ENCODE data around the gene BTAF1.

- TF ChIP-seq, protein P1, sequence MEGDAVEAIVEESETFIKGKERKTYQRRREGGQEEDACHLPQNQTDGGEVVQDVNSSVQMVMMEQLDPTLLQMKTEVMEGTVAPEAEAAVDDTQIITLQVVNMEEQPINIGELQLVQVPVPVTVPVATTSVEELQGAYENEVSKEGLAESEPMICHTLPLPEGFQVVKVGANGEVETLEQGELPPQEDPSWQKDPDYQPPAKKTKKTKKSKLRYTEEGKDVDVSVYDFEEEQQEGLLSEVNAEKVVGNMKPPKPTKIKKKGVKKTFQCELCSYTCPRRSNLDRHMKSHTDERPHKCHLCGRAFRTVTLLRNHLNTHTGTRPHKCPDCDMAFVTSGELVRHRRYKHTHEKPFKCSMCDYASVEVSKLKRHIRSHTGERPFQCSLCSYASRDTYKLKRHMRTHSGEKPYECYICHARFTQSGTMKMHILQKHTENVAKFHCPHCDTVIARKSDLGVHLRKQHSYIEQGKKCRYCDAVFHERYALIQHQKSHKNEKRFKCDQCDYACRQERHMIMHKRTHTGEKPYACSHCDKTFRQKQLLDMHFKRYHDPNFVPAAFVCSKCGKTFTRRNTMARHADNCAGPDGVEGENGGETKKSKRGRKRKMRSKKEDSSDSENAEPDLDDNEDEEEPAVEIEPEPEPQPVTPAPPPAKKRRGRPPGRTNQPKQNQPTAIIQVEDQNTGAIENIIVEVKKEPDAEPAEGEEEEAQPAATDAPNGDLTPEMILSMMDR (IDR thresholded peaks at IDR 0.05) = no peak
- no peak for TF ChIP-seq POLR2A (IDR thresholded peaks at IDR 0.05)
Measured at GRCh38 chr10:91978585-91978984, 55.0 kb downstream of the BTAF1 start.

All from thyroid gland (tissue), 4 donors.